HepG2 (cell line): Measurements from ENCODE around the gene RSF1. TPM values are rescaled to one million over a fixed set of nuclear protein-coding genes. Genes with fewer than 3 reads are reported as not detected.

Experiments
- CEBPG ChIP-seq: IDR thresholded peaks from 2 replicates; pipeline ENCODE4 v1.6.1; 2016
- EP300 ChIP-seq, 3 experiments: sonication (generic) in 1 of 3; formaldehyde crosslinking in 1 of 3; IDR thresholded peaks; 2 replicates each; pipeline versions ENCODE4 v1.5.1 to v1.6.1; 2011 to 2020; ENCODE audit warnings: low read depth in 2 of 3, low read length in 2 of 3, borderline replicate concordance in 1 of 3, improper control_type of control experiment in 1 of 3, mild to moderate bottlenecking in 1 of 3, missing genetic modification reagents in 1 of 3, moderate library complexity in 1 of 3
- FOSL2 ChIP-seq: sonication (generic); formaldehyde crosslinking; IDR thresholded peaks from 2 replicates; pipeline ENCODE4 v1.4.0; 2020; ENCODE audit warnings: missing genetic modification reagents
- FOXA1 ChIP-seq, 2 experiments: fragments of 450-650 bp in 1 of 2; sonication (generic) in 1 of 2; formaldehyde crosslinking in 1 of 2; IDR thresholded peaks; 2 replicates each; pipeline versions ENCODE4 v1.4.0 to v1.6.1; 2016 to 2020; ENCODE audit warnings: missing genetic modification reagents in 1 of 2
- FOXA3 ChIP-seq: IDR thresholded peaks from 2 replicates; pipeline ENCODE4 v1.6.1; 2016; ENCODE audit warnings: missing genetic modification reagents, missing compliant biosample characterization
- FOXP1 ChIP-seq, 2 experiments: fragments of 450-650 bp in 1 of 2; IDR thresholded peaks; 2 replicates each; pipeline ENCODE4 v1.6.1; 2017 to 2018; ENCODE audit warnings: antibody characterized with exemption in 1 of 2
- HMG20B ChIP-seq: conservative IDR thresholded peaks from 2 replicates; pipeline ENCODE4 v1.6.1; 2016; ENCODE audit warnings: missing genetic modification reagents, missing compliant biosample characterization
- KDM6A ChIP-seq: IDR thresholded peaks from 2 replicates; pipeline ENCODE4 v1.6.1; 2016; ENCODE audit warnings: low read depth
- NCOA2 ChIP-seq: sonication (generic); formaldehyde crosslinking; IDR thresholded peaks from 2 replicates; pipeline ENCODE4 v1.8.0; 2022; ENCODE audit warnings: inconsistent platforms
- TCF7 ChIP-seq: sonication (generic); IDR thresholded peaks from 2 replicates; pipeline ENCODE4 v1.6.1; 2016; ENCODE audit warnings: antibody characterized with exemption, low read depth
- ZNF567 ChIP-seq: sonication (generic); formaldehyde crosslinking; IDR thresholded peaks from 2 replicates; pipeline ENCODE4 v1.8.1; 2023; ENCODE audit warnings: mild to moderate bottlenecking, missing genetic modification reagents, borderline replicate concordance
- polyA plus RNA-seq, 8 experiments: library from polyadenylated mRNA; depleted of rRNA in 3 of 8; stranded (reverse) in 7 of 8; unstranded in 1 of 8; fragments of >200 nt; fragmentation: Illumina TruSeq in 4 of 8; extraction: Trizol in 4 of 8; gene quantifications; 2 replicates each; pipeline versions ENCODE4 v1.2.1 to v1.2.3, GENCODE V29; 2011 to 2016; ENCODE audit warnings: low read depth in 4 of 8, missing spikeins in 1 of 8, mixed read lengths in 1 of 8; ENCODE audit not compliant: insufficient read depth in 1 of 8
- total RNA-seq, 5 experiments: library from RNA; depleted of rRNA; stranded (reverse); fragments of >200 nt; fragmentation: Illumina TruSeq; extraction: Trizol; gene quantifications; 2 replicates each; pipeline ENCODE4 v1.2.3, GENCODE V29; 2016; ENCODE audit warnings: low read depth in 1 of 5
- TF ChIP-seq, protein P1 (sequence below): sonication (generic); formaldehyde crosslinking; IDR thresholded peaks from 2 replicates; pipeline ENCODE4 v1.9.0; 2021; ENCODE audit warnings: missing genetic modification reagents, borderline replicate concordance
- TF ChIP-seq, protein P2 (sequence below): sonication (generic); formaldehyde crosslinking; IDR thresholded peaks from 2 replicates; pipeline ENCODE4 v1.5.0; 2020; ENCODE audit warnings: mild to moderate bottlenecking, missing genetic modification reagents
- TF ChIP-seq, protein P3 (sequence below): sonication (generic); formaldehyde crosslinking; IDR thresholded peaks from 2 replicates; pipeline ENCODE4 v1.4.0; 2020; ENCODE audit warnings: mild to moderate bottlenecking, missing genetic modification reagents, borderline replicate concordance
- TF ChIP-seq, protein P4 (sequence below): sonication (generic); formaldehyde crosslinking; IDR thresholded peaks from 2 replicates; pipeline ENCODE4 v1.5.0; 2020; ENCODE audit warnings: mild to moderate bottlenecking, missing genetic modification reagents, moderate library complexity

The RSF1 gene
- total and polyA plus RNA-seq, 2 of the 13 experiments (the other 11 are each of a cell fraction or from before 2014, with no cell fraction given) = 15.5 to 33.1 TPM

DNA sequence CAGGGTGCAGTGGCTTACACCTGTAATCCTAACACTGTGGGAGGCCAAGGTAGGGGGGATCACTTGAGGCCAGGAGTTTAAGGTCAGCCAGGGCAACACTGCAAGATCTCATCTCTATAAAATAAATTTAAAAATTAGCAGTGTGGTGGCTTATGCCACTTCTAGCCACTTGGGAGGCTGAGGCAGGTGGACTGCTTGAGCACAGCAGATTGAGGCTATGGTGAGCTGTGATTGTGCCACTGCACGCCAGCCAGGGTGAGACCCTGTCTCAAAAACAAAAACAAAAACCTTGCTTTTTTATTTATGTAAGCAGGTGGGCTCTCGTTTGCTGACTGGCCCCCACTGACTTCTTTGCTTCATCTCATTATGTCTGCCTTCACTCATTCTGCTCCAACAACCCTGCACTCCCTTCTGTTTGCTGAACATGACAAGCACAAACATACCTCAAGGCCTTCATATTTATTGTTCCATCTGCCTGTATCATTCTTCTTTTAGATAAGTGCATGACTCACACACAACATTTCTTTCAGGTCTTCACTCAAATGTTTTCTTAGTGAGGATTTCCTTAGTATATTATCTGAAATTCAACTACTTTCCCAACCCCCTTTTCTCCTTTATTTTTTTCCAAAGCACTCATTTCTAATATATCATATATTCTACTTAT lies 150.5 kb downstream of the RSF1 start (continued):
- TF ChIP-seq, protein P1, sequence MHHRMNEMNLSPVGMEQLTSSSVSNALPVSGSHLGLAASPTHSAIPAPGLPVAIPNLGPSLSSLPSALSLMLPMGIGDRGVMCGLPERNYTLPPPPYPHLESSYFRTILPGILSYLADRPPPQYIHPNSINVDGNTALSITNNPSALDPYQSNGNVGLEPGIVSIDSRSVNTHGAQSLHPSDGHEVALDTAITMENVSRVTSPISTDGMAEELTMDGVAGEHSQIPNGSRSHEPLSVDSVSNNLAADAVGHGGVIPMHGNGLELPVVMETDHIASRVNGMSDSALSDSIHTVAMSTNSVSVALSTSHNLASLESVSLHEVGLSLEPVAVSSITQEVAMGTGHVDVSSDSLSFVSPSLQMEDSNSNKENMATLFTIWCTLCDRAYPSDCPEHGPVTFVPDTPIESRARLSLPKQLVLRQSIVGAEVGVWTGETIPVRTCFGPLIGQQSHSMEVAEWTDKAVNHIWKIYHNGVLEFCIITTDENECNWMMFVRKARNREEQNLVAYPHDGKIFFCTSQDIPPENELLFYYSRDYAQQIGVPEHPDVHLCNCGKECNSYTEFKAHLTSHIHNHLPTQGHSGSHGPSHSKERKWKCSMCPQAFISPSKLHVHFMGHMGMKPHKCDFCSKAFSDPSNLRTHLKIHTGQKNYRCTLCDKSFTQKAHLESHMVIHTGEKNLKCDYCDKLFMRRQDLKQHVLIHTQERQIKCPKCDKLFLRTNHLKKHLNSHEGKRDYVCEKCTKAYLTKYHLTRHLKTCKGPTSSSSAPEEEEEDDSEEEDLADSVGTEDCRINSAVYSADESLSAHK (CRISPR knock-in tag) = no peak
- TF ChIP-seq EP300 (IDR thresholded peaks at IDR 0.05; ENCODE audit: low read depth in 2 of 2, low read length in 2 of 2) (peak in 1 of 2 experiments; percentile 28; a peak in 1 of 4 replicates), EP300 (CRISPR knock-in tag; IDR thresholded peaks at IDR 0.05; ENCODE audit: borderline replicate concordance) (no peak), TCF7 (peak; percentile 32; the same call in 1 of the 2 replicates), FOSL2 (CRISPR knock-in tag) (peak; percentile 71), KDM6A (CRISPR knock-in tag) (no peak), FOXA1 (IDR thresholded peaks at IDR 0.05) (0 out of 2 replicates have a peak, but pooled peaks have one; percentile 13), FOXA1 (CRISPR knock-in tag; IDR thresholded peaks at IDR 0.05) (peak; percentile 24; the same call in 1 of the 2 replicates), FOXA3 (CRISPR knock-in tag) (peak; percentile 70), CEBPG (CRISPR knock-in tag) (no peak), FOXP1 (IDR thresholded peaks at IDR 0.05) (no peak), FOXP1 (CRISPR knock-in tag; IDR thresholded peaks at IDR 0.05) (0 out of 2 replicates have a peak, but pooled peaks have one; percentile 14), NCOA2 (CRISPR knock-in tag) (0 out of 2 replicates have a peak, but pooled peaks have one; percentile 41), ZNF567 (CRISPR knock-in tag) (no peak), HMG20B (no peak)
- TF ChIP-seq, protein P2, sequence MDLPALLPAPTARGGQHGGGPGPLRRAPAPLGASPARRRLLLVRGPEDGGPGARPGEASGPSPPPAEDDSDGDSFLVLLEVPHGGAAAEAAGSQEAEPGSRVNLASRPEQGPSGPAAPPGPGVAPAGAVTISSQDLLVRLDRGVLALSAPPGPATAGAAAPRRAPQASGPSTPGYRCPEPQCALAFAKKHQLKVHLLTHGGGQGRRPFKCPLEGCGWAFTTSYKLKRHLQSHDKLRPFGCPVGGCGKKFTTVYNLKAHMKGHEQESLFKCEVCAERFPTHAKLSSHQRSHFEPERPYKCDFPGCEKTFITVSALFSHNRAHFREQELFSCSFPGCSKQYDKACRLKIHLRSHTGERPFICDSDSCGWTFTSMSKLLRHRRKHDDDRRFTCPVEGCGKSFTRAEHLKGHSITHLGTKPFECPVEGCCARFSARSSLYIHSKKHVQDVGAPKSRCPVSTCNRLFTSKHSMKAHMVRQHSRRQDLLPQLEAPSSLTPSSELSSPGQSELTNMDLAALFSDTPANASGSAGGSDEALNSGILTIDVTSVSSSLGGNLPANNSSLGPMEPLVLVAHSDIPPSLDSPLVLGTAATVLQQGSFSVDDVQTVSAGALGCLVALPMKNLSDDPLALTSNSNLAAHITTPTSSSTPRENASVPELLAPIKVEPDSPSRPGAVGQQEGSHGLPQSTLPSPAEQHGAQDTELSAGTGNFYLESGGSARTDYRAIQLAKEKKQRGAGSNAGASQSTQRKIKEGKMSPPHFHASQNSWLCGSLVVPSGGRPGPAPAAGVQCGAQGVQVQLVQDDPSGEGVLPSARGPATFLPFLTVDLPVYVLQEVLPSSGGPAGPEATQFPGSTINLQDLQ (CRISPR knock-in tag) = no peak
- TF ChIP-seq, protein P3, sequence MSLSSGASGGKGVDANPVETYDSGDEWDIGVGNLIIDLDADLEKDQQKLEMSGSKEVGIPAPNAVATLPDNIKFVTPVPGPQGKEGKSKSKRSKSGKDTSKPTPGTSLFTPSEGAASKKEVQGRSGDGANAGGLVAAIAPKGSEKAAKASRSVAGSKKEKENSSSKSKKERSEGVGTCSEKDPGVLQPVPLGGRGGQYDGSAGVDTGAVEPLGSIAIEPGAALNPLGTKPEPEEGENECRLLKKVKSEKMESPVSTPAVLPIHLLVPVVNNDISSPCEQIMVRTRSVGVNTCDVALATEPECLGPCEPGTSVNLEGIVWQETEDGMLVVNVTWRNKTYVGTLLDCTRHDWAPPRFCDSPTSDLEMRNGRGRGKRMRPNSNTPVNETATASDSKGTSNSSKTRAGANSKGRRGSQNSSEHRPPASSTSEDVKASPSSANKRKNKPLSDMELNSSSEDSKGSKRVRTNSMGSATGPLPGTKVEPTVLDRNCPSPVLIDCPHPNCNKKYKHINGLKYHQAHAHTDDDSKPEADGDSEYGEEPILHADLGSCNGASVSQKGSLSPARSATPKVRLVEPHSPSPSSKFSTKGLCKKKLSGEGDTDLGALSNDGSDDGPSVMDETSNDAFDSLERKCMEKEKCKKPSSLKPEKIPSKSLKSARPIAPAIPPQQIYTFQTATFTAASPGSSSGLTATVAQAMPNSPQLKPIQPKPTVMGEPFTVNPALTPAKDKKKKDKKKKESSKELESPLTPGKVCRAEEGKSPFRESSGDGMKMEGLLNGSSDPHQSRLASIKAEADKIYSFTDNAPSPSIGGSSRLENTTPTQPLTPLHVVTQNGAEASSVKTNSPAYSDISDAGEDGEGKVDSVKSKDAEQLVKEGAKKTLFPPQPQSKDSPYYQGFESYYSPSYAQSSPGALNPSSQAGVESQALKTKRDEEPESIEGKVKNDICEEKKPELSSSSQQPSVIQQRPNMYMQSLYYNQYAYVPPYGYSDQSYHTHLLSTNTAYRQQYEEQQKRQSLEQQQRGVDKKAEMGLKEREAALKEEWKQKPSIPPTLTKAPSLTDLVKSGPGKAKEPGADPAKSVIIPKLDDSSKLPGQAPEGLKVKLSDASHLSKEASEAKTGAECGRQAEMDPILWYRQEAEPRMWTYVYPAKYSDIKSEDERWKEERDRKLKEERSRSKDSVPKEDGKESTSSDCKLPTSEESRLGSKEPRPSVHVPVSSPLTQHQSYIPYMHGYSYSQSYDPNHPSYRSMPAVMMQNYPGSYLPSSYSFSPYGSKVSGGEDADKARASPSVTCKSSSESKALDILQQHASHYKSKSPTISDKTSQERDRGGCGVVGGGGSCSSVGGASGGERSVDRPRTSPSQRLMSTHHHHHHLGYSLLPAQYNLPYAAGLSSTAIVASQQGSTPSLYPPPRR (CRISPR knock-in tag) = no peak
- TF ChIP-seq, protein P4, sequence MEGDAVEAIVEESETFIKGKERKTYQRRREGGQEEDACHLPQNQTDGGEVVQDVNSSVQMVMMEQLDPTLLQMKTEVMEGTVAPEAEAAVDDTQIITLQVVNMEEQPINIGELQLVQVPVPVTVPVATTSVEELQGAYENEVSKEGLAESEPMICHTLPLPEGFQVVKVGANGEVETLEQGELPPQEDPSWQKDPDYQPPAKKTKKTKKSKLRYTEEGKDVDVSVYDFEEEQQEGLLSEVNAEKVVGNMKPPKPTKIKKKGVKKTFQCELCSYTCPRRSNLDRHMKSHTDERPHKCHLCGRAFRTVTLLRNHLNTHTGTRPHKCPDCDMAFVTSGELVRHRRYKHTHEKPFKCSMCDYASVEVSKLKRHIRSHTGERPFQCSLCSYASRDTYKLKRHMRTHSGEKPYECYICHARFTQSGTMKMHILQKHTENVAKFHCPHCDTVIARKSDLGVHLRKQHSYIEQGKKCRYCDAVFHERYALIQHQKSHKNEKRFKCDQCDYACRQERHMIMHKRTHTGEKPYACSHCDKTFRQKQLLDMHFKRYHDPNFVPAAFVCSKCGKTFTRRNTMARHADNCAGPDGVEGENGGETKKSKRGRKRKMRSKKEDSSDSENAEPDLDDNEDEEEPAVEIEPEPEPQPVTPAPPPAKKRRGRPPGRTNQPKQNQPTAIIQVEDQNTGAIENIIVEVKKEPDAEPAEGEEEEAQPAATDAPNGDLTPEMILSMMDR (CRISPR knock-in tag) = no peak
